CD4-positive, alpha-beta T cell treated with Interleukin-15 for 1 hour (primary cell): ENCODE data around the gene SOCS6.
A peak's percentile ranks its signal among the peaks of the same experiment; 100 is the strongest.
"Not testable (repeated sequence)": the region's sequence is repeated elsewhere in the genome, so short reads cannot be mapped to it uniquely, and the experiment has no call there.

Experiments
- DNase-seq: peaks from one replicate; pipeline ENCODE4 v3.0.0-alpha.2; 2020

SOCS6 gene, protein sequence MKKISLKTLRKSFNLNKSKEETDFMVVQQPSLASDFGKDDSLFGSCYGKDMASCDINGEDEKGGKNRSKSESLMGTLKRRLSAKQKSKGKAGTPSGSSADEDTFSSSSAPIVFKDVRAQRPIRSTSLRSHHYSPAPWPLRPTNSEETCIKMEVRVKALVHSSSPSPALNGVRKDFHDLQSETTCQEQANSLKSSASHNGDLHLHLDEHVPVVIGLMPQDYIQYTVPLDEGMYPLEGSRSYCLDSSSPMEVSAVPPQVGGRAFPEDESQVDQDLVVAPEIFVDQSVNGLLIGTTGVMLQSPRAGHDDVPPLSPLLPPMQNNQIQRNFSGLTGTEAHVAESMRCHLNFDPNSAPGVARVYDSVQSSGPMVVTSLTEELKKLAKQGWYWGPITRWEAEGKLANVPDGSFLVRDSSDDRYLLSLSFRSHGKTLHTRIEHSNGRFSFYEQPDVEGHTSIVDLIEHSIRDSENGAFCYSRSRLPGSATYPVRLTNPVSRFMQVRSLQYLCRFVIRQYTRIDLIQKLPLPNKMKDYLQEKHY

GRCh38 chr18:70288851-70289328, at the start of gene SOCS6:
Gene SOCS6 (plus strand): TSS chr18:70289045. CDS start chr18:70324669, 35,624 bp downstream.
- peak; percentile 25 for DNase-seq

DNA sequence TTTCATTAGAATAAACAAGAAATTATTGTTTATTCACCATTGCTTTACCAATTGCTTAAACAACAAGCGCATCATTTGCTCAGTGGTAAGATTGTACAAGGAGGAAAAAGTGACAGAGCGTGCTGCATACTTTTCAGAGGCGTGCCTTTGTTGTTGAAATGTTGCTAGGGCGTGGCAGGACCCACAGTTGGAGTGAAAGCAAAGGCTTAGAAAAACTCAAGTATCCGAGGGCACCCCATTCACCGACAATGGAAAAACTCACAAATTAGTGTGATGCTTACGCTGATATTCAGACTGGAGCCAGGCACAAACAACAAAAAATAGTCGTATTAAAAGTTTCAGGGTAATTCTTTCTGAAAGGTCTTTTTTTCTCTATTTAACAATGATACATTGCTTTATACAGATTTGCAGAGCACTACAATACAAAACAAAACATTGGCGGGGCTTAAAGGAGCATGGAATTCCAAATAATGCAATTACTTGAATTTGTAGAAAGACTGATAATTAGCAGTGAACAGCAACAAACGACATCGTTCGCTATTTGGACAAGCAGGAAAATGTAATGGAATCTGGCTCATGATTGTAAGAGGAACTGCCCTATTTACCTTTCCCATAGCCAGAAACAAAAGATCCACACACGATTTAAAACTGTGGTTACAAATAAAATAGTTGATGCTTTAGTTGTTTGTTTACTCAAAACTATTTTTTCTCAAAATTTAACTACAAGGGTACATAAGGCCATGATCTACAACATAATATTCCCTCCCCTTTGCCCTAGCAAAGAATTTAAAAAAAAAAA, 45.5 kb upstream of the SOCS6 start:
- DNase-seq, result no peak

GRCh38 chr18:70246061-70246466, 42.8 kb upstream of the SOCS6 start:
- DNase-seq, result no peak

DNA sequence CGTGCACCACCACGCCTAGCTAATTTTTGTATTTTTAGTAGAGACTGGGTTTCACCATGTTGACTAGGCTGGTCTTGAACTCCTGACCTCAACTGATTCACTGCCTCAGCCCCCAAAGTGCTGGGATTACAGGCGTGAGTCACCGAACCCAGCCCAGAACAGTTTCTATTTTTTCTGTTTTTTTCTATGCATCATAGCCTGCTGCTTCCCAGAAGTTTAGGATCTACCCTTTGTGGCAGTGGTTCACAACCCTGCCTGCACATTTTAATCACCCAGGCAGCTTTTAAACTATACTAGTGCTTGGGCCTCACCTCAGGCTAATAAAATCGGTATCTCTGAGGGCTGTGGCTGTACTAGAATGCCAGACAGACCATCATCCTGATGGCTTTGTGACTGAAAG, 39.7 kb upstream of the SOCS6 start:
- no peak for DNase-seq

GRCh38 chr18:70249861-70250260, 39.0 kb upstream of the SOCS6 start:
- DNase-seq, result not testable (repeated sequence)

GRCh38 chr18:70250781-70251180, 38.1 kb upstream of the SOCS6 start:
- DNase-seq, result no peak

DNA sequence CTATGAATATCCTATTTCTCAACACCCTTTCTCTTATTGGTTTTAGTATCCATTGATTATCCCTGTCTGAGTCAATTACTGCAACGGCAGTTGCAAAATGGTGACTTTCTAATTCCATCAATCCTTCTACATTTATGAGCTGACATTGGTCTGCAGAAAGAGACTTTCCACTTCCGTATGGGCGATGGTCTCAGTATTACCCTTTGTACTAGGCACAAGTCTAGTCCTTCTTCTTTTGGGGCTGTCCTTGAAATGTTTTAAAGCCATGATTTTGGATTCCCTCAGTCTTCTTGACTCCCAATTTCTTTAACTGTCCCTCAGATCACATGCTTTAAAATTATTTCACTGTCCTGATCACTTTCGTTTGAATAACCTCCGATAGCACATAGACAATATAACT, 32.7 kb upstream of the SOCS6 start:
- DNase-seq, result no peak

DNA sequence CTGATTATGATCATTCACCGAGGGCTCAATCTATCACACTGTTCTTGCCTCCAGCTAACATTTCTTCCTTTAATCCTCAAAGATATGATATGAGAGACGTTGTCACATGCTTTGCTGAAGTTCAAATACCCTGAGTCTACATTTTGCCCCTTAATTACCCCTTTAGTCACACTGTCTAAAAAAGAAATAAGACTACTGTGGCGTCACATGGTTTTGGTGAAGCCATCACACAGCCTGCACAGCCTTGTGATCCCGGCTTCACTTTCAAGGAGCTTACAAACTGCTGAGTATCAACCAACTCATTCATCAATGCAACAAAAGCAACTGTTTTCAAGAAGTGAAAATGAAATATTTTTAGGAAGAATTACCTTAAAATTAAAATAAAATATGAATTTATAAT, 31.9 kb upstream of the SOCS6 start:
- no peak for DNase-seq

DNA sequence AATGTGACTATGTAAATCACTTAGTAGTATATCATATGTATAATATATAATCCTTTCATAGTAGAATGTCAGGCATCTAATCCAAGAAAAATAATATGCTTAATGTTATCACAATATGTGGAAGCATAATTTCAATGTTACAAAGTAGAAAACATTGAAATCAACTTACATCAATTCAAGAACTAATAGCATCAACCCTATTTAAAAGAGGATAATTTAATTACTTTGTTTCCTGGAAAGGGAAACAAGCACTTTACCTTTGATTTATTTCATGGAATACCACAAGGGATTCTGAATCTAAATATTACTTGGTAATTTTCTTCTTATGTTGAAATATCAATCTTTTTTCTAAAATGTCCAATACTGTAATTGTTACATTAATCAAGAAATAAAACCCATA, 30.6 kb upstream of the SOCS6 start:
- no peak for DNase-seq

- DNase-seq, result no peak
These were observed 28.2 kb upstream of the SOCS6 start for GRCh38 chr18:70260683-70261082.

- no peak for DNase-seq
These were observed 27.6 kb upstream of the SOCS6 start for GRCh38 chr18:70261141-70261788.

DNA sequence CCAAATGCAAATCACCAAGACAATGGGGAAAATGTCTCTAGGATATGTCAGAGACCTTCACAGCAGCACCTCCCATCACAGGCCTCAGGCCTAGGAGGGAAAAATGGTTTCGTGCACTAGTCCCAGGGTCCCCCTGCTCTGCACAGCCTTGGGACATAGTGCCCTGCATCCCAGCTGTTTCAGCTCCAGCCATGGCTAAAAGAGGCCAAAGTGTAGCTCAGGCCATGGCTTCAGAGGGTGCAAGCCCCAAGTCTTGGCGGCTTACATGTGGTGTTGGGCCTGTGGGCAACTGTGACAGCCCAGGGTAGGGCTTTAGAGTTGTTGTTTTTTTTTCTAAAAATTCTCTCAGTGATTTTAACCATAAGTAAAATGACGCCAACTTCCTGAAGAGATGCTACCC, 25.5 kb upstream of the SOCS6 start:
- DNase-seq, result no peak

GRCh38 chr18:70271742-70272141, 17.1 kb upstream of the SOCS6 start:
- no peak for DNase-seq

DNA sequence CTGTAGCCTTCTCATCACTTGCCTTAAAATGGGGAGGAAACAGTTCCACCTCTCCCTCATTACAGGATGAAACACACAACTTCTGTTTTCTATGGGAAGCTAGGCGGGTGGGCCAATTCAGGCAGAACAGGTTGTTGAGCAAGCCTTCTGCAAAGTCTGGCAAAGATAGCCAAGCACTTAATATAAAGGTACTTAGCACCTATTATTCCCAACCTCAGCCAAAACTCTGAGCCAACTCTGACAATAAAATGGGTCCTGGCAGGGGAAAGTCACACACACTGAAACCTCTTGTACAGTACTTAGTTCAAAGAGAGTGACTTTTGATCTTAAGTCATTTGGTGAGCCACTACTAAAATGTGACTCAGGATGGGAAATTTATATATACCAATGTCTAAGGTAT, 15.8 kb upstream of the SOCS6 start:
- DNase-seq, result no peak

- no peak for DNase-seq
These were observed 12.2 kb upstream of the SOCS6 start for GRCh38 chr18:70276416-70277191.

DNA sequence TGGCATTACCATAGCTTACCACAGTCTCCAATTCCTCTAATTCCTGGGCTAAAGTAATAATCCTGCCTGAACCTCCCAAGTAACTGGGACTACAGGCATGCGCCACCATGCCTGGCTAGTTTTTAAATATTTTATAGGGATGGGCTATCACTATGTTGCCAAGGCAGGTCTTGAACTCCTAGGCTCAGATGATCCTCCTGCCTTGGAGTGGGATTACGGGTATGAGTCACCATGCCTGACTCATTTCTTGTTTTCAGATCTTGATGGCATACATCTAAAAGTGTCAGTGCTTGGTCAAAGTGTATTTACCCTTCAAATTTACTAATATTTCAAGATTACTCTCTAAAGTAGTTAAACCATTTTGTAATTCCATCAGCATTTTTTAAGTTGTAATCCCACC, 9.4 kb upstream of the SOCS6 start:
- no peak for DNase-seq

- DNase-seq, result no peak
These were observed 8.6 kb upstream of the SOCS6 start for GRCh38 chr18:70280007-70280925.

- DNase-seq, result no peak
These were observed 3.7 kb upstream of the SOCS6 start for GRCh38 chr18:70284976-70285620.

DNA sequence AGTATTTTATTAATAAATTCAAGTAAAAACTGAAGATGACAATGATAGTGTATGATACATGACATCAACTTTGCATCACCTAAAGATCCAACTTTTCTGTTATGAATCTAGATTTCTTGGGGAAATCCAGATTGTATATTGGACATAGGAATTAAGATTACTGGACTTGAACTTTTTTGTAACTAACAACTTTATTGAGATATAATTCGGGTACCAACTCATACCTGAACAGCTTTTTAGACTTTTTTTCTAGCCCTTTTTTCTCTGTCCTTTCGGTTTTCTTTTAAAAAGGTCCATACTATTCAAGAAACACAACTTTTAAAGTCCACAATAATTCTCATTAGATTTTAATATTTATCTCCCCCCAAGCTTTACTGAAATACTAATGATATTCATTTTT, 1.1 kb upstream of the SOCS6 start:
- no peak for DNase-seq

GRCh38 chr18:70288171-70288850, 534 bp upstream of the SOCS6 start:
- no peak for DNase-seq
